ENCODE measurements around the gene PLPP6. TPM values are rescaled to one million over a fixed set of nuclear protein-coding genes. Genes with fewer than 3 reads are reported as not detected.
A peak's percentile ranks its signal among the peaks of the same experiment; 100 is the strongest.

PLPP6 gene
- total RNA-seq (6.4 TPM), polyA plus RNA-seq (12.4 TPM)
- long read RNA-seq, donor 1: 0 reads
- long read RNA-seq, donor 2: 0 reads
- long read RNA-seq, donor 3, transcript PLPP6-201 (1 exons, 2,944 nt): major isoform, 20 of 20 reads
- long read RNA-seq, donor 3, partial matches to known transcripts: 0 of 20 reads
- long read RNA-seq, donor 3, other reads (novel, unspliced or antisense): 0 of 20 reads
- long read RNA-seq, donor 4, partial matches to known transcripts: 0 of 4 reads
- long read RNA-seq, donor 4, other reads (novel, unspliced or antisense): 0 of 4 reads
- long read RNA-seq, donor 5, transcript PLPP6-201 (1 exons, 2,944 nt): major isoform, 18 of 18 reads
- long read RNA-seq, donor 5, partial matches to known transcripts: 0 of 18 reads
- long read RNA-seq, donor 5, other reads (novel, unspliced or antisense): 0 of 18 reads
- long read RNA-seq, donor 6, transcript PLPP6-201 (1 exons, 2,944 nt): major isoform, 10 of 10 reads
- long read RNA-seq, donor 6, partial matches to known transcripts: 0 of 10 reads
- long read RNA-seq, donor 6, other reads (novel, unspliced or antisense): 0 of 10 reads
- long read RNA-seq, donor 7, transcript PLPP6-201 (1 exons, 2,944 nt): major isoform, 8 of 8 reads
- long read RNA-seq, donor 7, partial matches to known transcripts: 0 of 8 reads
- long read RNA-seq, donor 7, other reads (novel, unspliced or antisense): 0 of 8 reads
- long read RNA-seq, donor 8, partial matches to known transcripts: 0 of 4 reads
- long read RNA-seq, donor 8, other reads (novel, unspliced or antisense): 0 of 4 reads
- long read RNA-seq, donor 9, transcript PLPP6-201 (1 exons, 2,944 nt): major isoform, 12 of 12 reads
- long read RNA-seq, donor 9, partial matches to known transcripts: 0 of 12 reads
- long read RNA-seq, donor 9, other reads (novel, unspliced or antisense): 0 of 12 reads
- long read RNA-seq, donor 10, transcript PLPP6-201 (1 exons, 2,944 nt): major isoform, 6 of 6 reads
- long read RNA-seq, donor 10, partial matches to known transcripts: 0 of 6 reads
- long read RNA-seq, donor 10, other reads (novel, unspliced or antisense): 0 of 6 reads

- peak within 1 kb of the TSS in 1 of 2 donors; percentile 89 for H3K27ac ChIP-seq (ENCODE audit: low read depth in 1 of 2, low read length in 1 of 2)
- DNase-seq (ENCODE audit: low read depth in 6 of 9, low spot score in 9 of 9): peak in 8 of 9 donors; percentile 52 to 87 (median 69)
- H3K27me3 ChIP-seq (ENCODE audit: control insufficient read depth in 2 of 2, insufficient read depth in 1 of 2, low read length in 1 of 2): peaks cover 0 to 21% of the 10 kb centered on the region in 2 donors
- peak within 1 kb of the TSS; percentile 67 to 84 for H3K4me3 ChIP-seq (ENCODE audit: low read length in 2 of 2)
- H3K9me3 ChIP-seq (ENCODE audit: control insufficient read depth in 2 of 2, insufficient read depth in 1 of 2, low read length in 1 of 2): no peaks in the 10 kb centered on the region
- WGBS: 3% methylated on average over 70 of the region's 70 CpGs
- H3K36me3 ChIP-seq (ENCODE audit: control insufficient read depth in 2 of 2, insufficient read depth in 2 of 2, low read length in 1 of 2): no peaks in the 10 kb centered on the region
- peaks cover 17 to 25% of the 10 kb centered on the region in 2 donors for H3K4me1 ChIP-seq (ENCODE audit: control insufficient read depth in 2 of 2, insufficient read depth in 2 of 2, low read length in 2 of 2)
Observed at GRCh38 chr9:4662108-4662988, at the start of gene PLPP6. TSS of gene PLPP6 (plus strand) at chr9:4662294. CDS start at chr9:4662376, 82 bp downstream.

DNA sequence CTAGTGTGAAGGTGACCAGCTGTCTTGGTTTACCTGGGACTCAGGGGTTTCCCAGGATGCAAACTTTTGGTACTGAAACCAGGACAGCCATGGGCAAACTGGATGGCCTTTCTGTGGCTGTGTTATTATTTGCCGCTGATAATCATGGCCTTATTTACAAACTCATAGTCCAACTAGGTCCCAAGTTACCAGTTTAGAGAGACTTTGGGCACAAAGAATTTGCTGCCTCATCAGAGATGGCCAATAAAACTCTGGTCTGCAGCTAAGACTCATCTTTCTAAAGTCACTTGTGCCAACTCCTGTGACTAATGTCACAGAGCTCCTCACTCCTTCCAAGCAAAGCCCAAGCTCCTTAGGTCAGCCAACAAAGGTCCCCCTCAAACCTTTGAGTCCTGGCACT is 47.5 kb upstream of the PLPP6 start:
- H3K9me3 ChIP-seq (ENCODE audit: control insufficient read depth in 2 of 2, insufficient read depth in 1 of 2, low read length in 1 of 2): no peaks in the 10 kb centered on the region
- 94% methylated on average over 1 of the region's 1 CpG for WGBS
- no peak for DNase-seq (ENCODE audit: low read depth in 6 of 9, low spot score in 9 of 9)
- peaks cover 0 to 4% of the 10 kb centered on the region in 2 donors for H3K4me1 ChIP-seq (ENCODE audit: control insufficient read depth in 2 of 2, insufficient read depth in 2 of 2, low read length in 2 of 2)
- no peak overlapping the region for H3K27ac ChIP-seq (ENCODE audit: low read depth in 1 of 2, low read length in 1 of 2)
- peaks cover 0 to 2% of the 10 kb centered on the region in 2 donors for H3K27me3 ChIP-seq (ENCODE audit: control insufficient read depth in 2 of 2, insufficient read depth in 1 of 2, low read length in 1 of 2)
- no peak overlapping the region for H3K4me3 ChIP-seq (ENCODE audit: low read length in 2 of 2)
- no peaks in the 10 kb centered on the region for H3K36me3 ChIP-seq (ENCODE audit: control insufficient read depth in 2 of 2, insufficient read depth in 2 of 2, low read length in 1 of 2)

DNA sequence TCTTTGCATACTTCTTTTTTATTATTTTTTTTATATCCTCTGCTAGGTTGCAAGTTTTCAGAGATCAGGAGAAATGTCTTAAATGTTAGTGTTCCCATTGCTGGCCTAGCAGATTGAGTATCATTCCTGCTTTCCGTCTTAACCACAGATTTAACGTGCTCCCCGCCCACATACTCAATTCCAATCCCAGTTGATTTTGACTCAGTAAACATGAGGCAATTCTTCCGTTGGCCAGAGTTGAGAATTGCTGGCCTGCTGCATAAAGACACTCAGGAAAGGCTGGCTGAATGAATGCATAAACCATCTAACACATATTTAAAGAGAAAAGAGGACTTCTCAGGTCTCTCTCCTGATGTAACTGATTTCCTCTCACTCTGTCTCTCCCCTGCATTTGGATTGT is 46.8 kb upstream of the PLPP6 start:
- Histone ChIP-seq H3K27me3 (ENCODE audit: control insufficient read depth in 2 of 2, insufficient read depth in 1 of 2, low read length in 1 of 2) (peaks cover 0 to 2% of the 10 kb centered on the region in 2 donors), H3K4me3 (ENCODE audit: low read length in 2 of 2) (no peak overlapping the region), H3K36me3 (ENCODE audit: control insufficient read depth in 2 of 2, insufficient read depth in 2 of 2, low read length in 1 of 2) (no peaks in the 10 kb centered on the region), H3K27ac (ENCODE audit: low read depth in 1 of 2, low read length in 1 of 2) (no peak overlapping the region), H3K9me3 (ENCODE audit: control insufficient read depth in 2 of 2, insufficient read depth in 1 of 2, low read length in 1 of 2) (no peaks in the 10 kb centered on the region), H3K4me1 (ENCODE audit: control insufficient read depth in 2 of 2, insufficient read depth in 2 of 2, low read length in 2 of 2) (peaks cover 4 to 10% of the 10 kb centered on the region in 2 donors)
- WGBS: 81% methylated on average over 4 of the region's 4 CpGs
- no peak for DNase-seq (ENCODE audit: low read depth in 6 of 9, low spot score in 9 of 9)

DNA sequence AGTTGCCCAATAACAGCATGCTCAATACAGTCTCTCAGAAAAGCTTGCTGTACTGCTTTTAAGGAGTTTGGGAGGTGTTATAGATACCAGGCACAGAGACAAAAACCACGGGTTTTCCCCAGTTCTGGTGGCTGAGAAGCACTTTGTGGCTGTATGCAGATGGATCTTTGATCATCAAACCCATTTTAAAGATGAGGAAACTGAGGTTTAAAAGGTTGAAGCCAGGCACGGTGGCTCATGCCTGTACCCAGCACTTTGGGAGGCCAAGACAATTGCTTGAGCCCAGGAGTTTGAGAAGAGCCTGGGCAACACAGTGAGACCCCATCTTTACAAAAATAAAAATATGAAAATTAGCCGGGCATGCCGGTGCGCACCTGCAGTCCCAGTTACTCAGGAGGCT is 46.3 kb upstream of the PLPP6 start:
- Histone ChIP-seq H3K4me3 (ENCODE audit: low read length in 2 of 2) (no peak overlapping the region), H3K27me3 (ENCODE audit: control insufficient read depth in 2 of 2, insufficient read depth in 1 of 2, low read length in 1 of 2) (peaks cover 0 to 2% of the 10 kb centered on the region in 2 donors), H3K4me1 (ENCODE audit: control insufficient read depth in 2 of 2, insufficient read depth in 2 of 2, low read length in 2 of 2) (peaks cover 8 to 15% of the 10 kb centered on the region in 2 donors), H3K36me3 (ENCODE audit: control insufficient read depth in 2 of 2, insufficient read depth in 2 of 2, low read length in 1 of 2) (no peaks in the 10 kb centered on the region), H3K27ac (ENCODE audit: low read depth in 1 of 2, low read length in 1 of 2) (peak overlapping the region in 1 of 2 donors; percentile 27), H3K9me3 (ENCODE audit: control insufficient read depth in 2 of 2, insufficient read depth in 1 of 2, low read length in 1 of 2) (no peaks in the 10 kb centered on the region)
- no peak for DNase-seq (ENCODE audit: low read depth in 6 of 9, low spot score in 9 of 9)
- 85% methylated on average over 5 of the region's 5 CpGs for WGBS

- Histone ChIP-seq H3K9me3 (ENCODE audit: control insufficient read depth in 2 of 2, insufficient read depth in 1 of 2, low read length in 1 of 2) (no peaks in the 10 kb centered on the region), H3K4me3 (ENCODE audit: low read length in 2 of 2) (no peak overlapping the region), H3K27ac (ENCODE audit: low read depth in 1 of 2, low read length in 1 of 2) (no peak overlapping the region), H3K4me1 (ENCODE audit: control insufficient read depth in 2 of 2, insufficient read depth in 2 of 2, low read length in 2 of 2) (peaks cover 8 to 15% of the 10 kb centered on the region in 2 donors), H3K27me3 (ENCODE audit: control insufficient read depth in 2 of 2, insufficient read depth in 1 of 2, low read length in 1 of 2) (peaks cover 0 to 2% of the 10 kb centered on the region in 2 donors), H3K36me3 (ENCODE audit: control insufficient read depth in 2 of 2, insufficient read depth in 2 of 2, low read length in 1 of 2) (no peaks in the 10 kb centered on the region)
- 58% methylated on average over 3 of the region's 3 CpGs for WGBS
- DNase-seq (ENCODE audit: low read depth in 6 of 9, low spot score in 9 of 9): no peak
Observed at GRCh38 chr9:4617752-4618151, 44.3 kb upstream of the PLPP6 start.

DNA sequence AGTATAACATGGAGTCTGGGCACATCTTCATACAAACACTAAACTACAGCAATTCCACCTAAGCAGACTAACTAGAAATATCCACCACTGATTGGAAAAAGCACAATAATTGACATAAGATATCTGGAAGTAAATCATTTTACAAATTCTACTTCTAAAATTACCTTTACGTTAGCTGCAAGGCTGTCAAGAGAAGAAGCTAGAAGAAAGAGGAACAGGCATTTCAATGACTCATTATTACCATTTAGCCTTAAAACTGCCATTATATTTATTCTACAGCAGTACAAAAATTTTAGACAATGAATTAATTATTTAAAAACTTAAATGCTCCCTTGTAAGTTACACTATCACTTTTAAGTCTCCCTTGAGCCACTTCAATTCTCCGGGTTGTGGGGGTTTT is 43.4 kb upstream of the PLPP6 start:
- Histone ChIP-seq H3K4me1 (ENCODE audit: control insufficient read depth in 2 of 2, insufficient read depth in 2 of 2, low read length in 2 of 2) (peaks cover 8 to 15% of the 10 kb centered on the region in 2 donors), H3K27me3 (ENCODE audit: control insufficient read depth in 2 of 2, insufficient read depth in 1 of 2, low read length in 1 of 2) (peaks cover 0 to 2% of the 10 kb centered on the region in 2 donors), H3K4me3 (ENCODE audit: low read length in 2 of 2) (no peak overlapping the region), H3K9me3 (ENCODE audit: control insufficient read depth in 2 of 2, insufficient read depth in 1 of 2, low read length in 1 of 2) (no peaks in the 10 kb centered on the region), H3K27ac (ENCODE audit: low read depth in 1 of 2, low read length in 1 of 2) (no peak overlapping the region), H3K36me3 (ENCODE audit: control insufficient read depth in 2 of 2, insufficient read depth in 2 of 2, low read length in 1 of 2) (no peaks in the 10 kb centered on the region)
- no peak for DNase-seq (ENCODE audit: low read depth in 6 of 9, low spot score in 9 of 9)
- 62% methylated on average over 2 of the region's 2 CpGs for WGBS

DNA sequence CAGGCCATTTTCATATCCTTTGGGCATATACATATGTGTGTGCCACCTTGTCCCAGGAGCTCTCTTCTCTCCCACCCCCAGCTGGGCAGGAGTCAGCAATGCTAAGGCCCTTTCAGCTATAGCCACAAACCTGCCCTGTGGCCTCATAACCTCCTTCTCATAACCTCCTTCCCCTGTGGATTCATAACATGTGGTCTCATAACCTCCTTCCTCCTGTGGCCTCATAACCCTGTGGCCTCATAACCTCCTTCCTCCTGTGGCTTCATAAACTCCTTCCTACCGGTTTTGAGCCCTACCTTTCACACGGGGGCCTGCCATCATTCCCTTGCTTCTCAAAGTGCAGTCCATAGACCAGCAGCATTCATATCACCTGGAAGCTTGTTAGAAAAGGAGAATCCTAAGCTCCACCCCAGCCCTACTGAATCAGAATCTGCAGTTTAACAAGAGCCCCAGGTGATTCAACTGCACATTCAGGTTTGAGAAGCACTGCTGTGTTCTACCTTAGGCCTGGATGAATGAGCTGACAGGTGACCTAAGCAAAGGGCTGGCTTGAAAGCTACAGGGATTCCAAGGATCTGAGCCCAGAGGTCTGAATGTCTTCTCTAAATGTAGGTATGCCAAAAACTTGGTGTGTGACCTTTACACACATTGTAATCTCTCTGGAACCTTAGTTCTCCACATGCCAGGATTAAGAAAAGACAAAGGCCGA is 41.9 kb upstream of the PLPP6 start:
- DNase-seq (ENCODE audit: low read depth in 6 of 9, low spot score in 9 of 9): peak in 1 of 9 donors; percentile 61
- H3K36me3 ChIP-seq (ENCODE audit: control insufficient read depth in 2 of 2, insufficient read depth in 2 of 2, low read length in 1 of 2): no peaks in the 10 kb centered on the region

More for the DNA sequence above, 41.9 kb upstream of the PLPP6 start:
- WGBS: 37% methylated on average over 3 of the region's 3 CpGs
- peaks cover 8 to 15% of the 10 kb centered on the region in 2 donors for H3K4me1 ChIP-seq (ENCODE audit: control insufficient read depth in 2 of 2, insufficient read depth in 2 of 2, low read length in 2 of 2)
- H3K27ac ChIP-seq (ENCODE audit: low read depth in 1 of 2, low read length in 1 of 2): peak overlapping the region in 1 of 2 donors; percentile 75
- peaks cover 0 to 2% of the 10 kb centered on the region in 2 donors for H3K27me3 ChIP-seq (ENCODE audit: control insufficient read depth in 2 of 2, insufficient read depth in 1 of 2, low read length in 1 of 2)
- H3K4me3 ChIP-seq (ENCODE audit: low read length in 2 of 2): no peak overlapping the region
- H3K9me3 ChIP-seq (ENCODE audit: control insufficient read depth in 2 of 2, insufficient read depth in 1 of 2, low read length in 1 of 2): no peaks in the 10 kb centered on the region

Measured in thymus (tissue), 14 donors.